ENCODE results near the gene TPD52L2.
"Not testable (repeated sequence)": the region's sequence is repeated elsewhere in the genome, so short reads cannot be mapped to it uniquely, and the experiment has no call there.

TPD52L2 gene

DNA sequence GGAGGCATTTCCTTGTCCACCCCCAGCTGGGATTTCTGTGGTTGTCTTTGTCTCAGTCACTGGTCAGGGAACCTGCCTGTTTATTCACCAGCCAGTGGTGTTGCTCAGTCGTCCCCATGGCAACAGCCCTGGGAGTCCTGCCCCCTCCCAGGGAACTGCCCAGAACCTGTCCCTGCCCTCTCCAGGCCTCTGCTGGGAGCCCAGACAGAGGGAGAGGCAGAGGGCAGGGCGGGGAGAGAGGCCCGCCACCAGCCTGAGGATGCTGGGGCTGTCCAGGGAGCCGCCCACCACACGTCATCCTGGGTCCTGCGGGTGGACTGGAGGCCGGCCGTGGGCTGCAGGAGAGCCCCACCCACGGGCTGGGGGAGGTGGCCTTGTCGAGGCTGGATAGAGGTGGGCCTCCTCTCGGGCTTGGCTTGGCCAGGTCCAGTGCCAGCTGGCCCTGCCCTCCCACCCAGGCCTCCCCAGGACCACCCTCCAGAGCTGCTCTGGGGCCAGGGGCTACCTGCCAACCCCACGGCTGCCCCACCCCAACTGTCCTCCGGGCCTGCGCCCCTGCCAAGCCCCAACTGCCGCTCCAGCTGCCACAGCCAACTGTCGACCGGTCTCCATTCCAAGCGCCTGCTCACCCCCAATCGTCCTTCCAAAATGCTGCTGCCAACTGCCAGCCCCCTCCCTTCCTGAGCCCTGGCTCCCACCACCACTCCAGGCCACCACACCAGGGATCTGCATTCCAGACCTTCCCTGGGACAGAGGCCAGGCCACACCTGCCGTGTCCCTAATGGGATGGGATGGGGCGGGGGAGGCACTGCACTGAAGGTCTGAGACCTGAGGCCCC lies 29.8 kb upstream of the TPD52L2 start:
- no peak for DNase-seq (ENCODE audit: low read depth in 2 of 2)

DNA sequence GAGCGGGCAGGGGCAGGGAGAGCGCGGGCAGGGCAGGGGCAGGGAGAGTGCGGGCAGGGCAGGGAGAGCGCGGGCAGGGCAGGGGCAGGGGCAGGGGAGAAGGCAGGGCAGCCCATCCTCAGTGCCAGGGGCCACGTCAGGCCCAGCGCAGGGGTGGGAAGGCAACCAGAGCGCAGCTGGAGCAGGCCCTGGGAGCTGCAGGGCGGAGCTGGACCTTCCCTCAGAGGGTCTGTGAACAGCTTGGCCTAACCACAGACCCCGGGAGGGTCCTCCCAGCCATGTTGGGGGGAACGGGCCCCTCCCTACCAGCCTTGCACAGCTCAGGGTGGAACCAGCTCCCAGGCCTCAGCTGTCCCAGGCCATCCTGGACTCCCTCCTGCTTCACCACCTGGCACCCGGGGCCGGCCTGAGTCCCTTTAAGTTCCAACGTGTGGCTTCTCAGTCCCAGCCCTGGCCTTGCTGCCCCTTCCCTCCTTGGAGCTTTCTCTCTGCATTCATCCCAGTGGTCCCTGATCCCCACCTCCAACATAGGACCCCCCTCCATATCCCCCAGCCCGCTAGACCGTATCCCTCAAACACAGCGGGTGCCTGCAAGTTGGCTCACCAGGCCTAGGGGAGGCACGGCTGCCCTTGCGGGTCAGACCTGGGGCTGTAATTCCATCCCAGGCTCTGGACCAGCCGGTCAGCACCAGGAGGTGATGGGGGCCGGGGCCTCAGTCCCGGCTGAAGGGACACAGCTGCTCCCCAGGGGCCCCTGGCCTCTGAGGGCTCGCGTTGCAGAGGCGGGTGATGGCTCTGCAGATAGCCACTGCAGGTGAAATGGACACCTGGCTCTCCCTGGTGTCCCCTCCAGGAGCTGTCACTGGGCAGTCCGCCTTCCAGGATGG lies 28.4 kb upstream of the TPD52L2 start:
- DNase-seq (ENCODE audit: low read depth in 2 of 2): no peak

DNA sequence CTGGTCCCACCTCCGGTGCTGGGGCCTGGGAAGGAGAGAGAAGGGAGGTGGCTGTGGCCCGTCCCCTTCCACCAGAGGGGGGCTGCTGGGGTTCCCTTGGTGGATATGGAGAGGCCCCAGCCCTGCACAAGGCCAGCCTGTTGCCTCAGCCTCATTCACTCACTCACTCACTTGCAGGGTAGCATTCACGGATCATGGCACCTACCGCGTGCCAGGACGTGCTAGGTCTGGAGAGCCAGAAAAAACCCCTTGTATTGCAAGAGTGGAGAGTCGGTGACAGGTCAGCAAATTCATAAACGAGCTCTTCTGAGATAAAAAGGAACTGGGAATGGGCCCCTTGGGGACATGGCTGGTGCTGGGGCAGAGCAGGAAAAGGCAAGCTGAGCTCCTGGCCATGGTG lies 27.6 kb upstream of the TPD52L2 start:
- DNase-seq (ENCODE audit: low read depth in 2 of 2): no peak

DNA sequence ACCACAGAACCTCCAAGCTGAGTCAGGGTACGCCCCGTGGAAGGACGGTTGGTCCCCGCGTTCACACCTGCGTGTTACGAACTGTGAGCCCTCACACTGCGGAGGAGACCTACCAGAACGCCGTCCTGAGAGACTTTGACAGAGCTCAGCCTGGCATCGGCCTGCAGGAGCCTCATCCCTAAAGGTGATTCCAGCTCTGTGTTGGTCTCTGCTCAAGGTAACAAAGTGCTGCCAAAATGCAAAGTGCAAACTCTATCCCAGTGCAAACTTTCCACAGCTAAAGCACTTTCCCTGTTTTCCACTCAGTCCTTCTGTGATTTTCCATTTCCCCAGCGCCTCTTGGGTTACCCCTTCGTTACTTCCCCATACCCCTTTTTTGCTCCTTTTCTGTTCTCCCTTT lies 25.4 kb upstream of the TPD52L2 start:
- no peak for DNase-seq (ENCODE audit: low read depth in 2 of 2)

DNA sequence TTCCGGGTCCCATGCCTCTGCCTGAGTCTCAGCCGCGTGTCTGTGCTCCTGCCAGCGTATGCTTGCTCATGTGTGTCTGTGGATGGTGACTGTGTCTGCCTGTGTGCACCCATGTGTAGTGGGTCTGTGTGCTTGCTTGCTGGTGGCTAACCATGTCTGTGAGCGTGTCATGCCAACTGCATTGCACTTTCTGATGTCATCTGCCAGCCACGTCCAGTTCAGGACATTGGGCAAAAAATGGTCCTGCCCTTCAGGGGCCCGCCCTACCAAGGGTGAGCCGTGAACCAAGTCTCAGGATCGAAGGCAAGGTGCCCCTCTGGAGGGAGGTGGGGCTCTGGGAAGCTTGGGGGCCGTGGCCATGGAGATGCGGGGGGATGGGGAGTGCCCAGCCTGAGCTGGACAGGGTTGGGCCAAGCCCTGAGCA lies 24.7 kb upstream of the TPD52L2 start:
- no peak for DNase-seq (ENCODE audit: low read depth in 2 of 2)

DNA sequence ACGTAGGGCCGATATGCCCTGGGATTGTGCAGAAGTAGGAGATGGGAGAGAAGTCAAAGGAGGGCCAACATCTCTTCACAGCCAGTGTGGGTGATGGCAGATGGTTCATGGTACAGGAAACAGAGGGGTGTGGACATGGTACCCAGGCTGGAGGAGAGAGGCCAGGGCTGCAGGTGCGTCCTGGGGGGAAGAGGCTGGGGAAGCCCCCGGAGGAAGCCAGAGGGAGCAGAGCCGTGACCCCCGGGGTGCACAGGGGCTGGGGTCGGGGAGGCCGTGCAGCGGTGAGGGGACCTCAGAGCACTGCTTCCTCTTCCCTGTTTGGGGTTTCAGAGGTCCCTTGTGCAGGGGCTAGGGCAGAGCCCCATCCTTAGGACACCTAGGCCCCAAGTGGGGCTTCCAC lies 22.8 kb upstream of the TPD52L2 start:
- no peak for DNase-seq (ENCODE audit: low read depth in 2 of 2)

DNA sequence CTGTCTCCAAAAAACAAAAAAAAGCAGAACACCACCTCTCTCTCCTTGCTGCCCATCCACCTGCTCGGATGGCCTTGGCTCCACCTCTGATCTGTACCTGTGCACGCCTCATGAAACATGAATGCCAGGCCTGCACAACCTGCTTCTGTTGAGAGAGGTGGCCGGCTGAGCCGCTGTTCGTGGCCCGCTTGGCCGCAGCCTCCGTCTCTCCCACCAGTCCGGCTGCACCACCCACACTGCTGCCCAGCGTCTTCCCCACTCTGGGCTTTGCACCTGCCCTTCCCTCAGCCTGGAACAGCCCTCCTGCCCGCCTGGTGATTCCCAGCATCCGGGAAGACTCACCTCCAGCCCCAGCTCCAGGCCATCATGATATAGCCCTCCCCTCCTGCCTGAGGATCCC lies 21.8 kb upstream of the TPD52L2 start:
- DNase-seq (ENCODE audit: low read depth in 2 of 2): no peak

DNA sequence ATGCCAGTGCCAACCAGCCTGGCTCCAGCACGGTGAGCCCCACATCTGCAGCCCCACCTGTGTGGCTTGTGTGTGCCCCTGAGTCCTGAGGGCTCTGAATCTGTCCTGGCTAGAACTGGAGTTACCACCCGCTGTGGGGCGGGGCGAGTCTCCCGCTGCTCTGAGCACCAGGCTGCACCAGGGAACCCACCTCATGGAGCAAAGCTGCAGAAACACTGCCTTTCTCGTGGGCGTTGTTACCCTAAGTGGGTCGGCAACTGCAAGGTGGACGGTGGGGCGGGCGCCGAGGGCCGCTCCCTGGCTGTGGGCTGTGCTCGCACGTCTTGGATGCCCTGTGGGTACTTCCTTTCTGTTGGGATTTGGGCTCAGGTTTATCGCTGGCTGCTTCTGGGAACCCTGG lies 21.3 kb upstream of the TPD52L2 start:
- DNase-seq (ENCODE audit: low read depth in 2 of 2): no peak

DNA sequence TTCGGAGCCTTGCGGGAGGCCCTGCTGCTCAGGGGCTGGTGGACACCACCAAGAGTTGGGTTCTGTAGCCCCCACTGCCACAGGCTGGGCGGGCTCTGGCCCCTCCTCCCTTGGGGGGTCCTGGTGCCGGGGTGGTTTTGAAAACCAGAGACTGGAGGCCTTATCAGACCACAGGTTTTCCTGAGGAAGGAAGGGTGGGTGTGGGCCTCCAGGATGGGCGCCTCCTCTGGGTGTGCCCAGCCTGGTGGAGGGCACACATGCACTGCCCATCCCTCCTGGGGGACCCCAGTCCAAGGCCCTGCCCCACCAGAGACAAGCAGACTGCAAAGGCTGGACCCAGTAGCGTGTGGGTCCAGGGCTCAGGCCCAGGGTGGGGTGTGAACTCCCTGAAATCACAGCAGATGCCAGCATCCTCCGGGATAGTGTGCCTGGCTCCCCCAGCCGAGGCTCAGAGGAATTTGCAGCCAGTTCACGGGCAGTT lies 20.5 kb upstream of the TPD52L2 start:
- DNase-seq (ENCODE audit: low read depth in 2 of 2): no peak

DNA sequence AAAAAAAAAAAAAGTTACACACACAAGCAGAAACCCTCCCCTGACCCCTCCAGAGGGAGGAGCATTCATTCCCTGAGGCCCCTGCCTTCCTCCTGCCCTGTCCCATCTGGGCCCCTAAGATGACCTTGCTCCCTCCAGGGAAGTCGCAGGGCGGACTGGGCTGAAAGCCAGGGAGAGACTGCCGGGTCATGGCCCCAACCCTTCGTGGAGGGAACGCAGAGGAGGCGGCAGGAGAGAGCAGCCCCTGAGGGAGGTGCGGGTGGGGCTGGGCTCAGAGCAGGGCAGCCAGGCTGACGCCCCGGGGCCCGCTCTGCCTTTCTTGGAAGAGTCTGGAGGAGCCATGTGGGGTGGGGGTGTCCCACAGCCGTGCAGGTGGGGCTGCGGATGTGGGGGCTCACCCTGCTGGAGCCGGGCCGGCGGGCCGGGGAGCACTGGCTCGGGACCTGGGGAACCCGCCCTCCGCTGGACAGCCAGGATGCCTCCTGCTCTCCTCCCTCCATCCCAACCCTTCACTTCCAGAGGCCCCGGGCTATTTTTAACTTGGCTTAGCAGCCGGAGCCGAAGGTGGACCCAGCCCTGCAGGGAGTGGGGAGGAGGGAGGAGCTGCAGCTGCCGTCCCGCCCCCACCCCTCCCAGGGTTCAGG lies 18.8 kb upstream of the TPD52L2 start:
- no peak for DNase-seq (ENCODE audit: low read depth in 2 of 2)

DNA sequence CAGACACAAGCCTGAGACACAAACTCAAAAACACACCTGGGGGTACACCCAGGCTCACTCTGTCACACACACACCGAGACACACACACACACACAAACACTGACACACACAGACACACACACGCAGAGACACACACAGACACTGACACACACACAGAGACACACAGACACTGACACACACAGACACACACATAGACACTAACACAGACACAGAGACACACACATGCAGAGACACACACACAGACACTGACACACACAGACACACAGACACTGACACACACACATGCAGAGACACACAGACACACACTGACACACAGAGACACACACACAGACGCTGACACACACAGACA lies 18.2 kb upstream of the TPD52L2 start:
- no peak for DNase-seq (ENCODE audit: low read depth in 2 of 2)

DNA sequence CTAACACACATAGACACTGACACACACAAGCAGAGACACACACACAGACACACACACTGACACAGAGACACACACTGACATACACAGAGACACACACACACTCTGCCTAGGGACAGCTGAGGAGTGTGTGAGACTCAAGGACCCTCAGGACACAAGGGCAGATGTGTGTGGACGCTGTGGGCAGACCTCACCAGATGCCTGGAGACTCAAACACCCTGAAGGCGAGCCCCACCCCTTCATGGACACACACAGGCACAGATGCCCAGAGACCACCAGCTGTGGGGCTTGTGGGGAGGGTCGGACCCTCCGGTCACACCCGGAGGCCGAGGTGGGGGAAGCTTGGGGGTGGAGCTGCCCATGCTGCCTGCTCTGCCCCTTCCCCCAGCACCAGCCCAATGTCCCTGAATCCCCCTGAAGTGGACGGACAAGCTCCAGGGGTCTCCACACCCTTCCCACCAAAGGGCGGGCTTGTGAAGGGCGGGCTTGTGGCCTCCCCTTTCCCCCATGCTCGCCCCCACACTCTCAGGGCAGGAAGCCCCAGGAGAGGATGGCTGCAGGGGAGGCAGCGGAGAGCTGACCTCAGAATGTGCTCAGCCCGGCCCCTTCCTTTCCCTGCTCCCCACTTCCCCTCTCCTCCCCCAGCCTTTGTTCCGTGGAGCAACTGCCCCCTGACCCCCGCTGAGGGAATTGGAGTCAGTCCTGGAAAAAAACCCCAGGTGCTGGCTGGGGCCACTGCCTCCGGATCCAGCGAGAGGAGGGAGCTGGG lies 17.6 kb upstream of the TPD52L2 start:
- no peak for DNase-seq (ENCODE audit: low read depth in 2 of 2)

DNA sequence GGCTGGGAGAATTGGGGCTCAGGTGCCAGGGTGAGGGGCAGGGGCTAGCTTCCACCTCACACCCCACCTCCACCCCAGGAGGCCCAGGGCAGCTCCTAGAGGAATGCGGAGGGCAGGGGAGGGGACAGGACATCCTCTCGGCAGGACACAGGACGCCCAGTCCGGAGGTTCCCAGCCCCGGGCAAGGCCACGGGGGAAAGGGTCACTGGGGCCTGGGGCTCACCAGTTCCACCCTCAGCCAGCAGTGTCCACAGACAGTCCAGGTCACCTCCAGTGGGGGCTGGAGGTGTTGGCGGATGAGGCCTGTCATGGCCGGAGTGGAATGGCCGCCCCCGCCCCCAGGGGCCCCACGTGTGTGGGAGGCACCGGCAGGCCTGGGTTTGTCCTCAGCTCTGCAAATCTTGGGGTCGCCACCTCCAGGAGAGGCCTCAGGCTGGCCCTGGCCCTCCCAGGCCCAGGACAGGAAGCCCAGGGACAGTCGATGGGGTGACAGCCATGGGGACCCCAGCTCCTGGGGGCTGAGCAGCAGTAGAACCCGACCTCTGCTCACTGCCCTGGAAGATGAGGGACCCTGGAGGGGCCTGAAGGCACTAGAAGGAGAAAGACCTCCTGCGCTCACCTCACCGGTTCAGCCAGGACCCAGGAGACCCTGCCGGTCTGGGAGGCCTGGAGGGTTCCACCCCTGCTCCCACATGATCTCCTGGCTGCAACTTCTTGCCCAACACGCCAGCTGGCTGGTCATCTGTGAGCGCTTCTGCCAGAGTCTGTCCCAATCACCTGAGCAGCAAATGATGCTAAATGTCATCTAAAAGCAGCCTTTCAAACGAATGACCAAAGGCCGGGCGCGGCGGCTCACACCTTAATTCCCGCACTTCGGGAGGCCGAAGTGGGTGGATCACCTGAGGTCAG lies 16.8 kb upstream of the TPD52L2 start:
- no peak for DNase-seq (ENCODE audit: low read depth in 2 of 2)

DNA sequence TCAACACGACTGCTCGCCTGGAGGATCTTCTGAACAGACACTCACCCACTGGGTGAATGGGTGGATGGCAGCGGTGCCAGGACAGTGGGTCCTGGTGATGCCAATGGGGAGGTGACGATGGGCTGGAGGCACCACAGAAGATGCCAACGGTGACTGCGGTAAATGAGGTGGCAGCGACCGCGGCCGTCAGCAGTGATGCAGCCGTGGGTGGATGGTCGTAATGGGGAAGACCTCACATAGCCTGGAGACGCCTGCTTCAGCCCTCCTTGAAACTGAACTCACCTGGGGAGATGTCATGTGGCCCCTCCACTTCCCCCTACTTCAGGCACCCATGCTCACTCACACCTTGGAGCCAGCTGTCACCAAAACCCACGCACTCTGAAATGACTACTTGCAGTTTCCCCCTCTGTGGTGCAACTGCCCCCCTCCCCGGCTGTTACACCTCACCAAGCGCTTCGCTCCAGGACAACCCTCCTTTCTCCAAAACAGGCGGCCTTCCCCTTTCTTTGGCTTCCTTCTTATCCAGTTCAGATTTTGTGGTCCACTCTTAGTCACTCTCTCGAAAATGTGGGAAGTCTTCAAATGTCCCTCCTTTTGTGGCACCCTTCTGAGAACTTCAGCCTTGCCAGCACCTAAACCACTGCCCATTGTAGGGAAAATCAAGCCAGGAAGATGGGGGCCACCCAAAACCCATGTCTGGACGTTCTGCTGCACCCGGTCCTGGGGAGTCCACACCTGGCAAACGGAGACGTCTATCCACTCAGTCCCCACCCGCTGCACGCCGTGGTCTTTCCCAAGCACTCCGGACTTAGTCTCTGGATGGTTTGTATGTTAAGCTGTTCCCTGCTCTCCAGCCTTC lies 14.2 kb upstream of the TPD52L2 start:
- peak; percentile 62 to 63 for DNase-seq (ENCODE audit: low read depth in 2 of 2)

DNA sequence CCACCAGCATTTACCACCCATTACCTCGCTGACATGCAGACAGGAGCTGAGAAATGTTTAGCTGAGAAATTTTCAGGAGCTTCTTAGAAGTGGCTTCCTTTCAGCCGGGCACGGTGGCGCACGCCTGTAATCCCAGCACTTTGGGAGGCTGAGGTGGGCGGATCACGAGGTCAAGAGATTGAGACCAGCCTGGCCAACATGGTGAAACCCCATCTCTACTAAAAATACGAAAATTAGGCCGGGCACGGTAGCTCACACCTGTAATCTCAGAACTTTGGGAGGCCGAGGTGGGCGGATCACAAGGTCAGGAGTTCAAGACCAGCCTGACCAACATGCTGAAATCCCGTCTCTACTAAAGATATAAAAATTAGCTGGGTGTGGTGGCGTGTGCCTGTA lies 13.5 kb upstream of the TPD52L2 start:
- not testable (repeated sequence) for DNase-seq (ENCODE audit: low read depth in 2 of 2)

DNA sequence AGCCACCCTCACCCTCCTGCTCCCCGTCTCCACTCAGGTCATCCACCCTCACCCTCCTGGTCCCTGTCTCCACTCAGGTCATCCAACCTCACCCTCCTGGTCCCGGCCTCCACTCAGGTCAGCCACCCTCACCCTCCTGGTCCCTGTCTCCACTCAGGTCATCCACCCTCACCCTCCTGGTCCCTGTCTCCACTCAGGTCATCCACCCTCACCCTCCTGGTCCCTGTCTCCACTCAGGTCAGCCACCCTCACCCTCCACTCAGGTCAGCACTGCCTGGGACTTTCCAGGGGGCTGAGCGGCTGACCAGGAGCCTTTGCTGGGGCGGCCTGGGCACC lies 11.4 kb upstream of the TPD52L2 start:
- not testable (repeated sequence) for DNase-seq (ENCODE audit: low read depth in 2 of 2)

DNA sequence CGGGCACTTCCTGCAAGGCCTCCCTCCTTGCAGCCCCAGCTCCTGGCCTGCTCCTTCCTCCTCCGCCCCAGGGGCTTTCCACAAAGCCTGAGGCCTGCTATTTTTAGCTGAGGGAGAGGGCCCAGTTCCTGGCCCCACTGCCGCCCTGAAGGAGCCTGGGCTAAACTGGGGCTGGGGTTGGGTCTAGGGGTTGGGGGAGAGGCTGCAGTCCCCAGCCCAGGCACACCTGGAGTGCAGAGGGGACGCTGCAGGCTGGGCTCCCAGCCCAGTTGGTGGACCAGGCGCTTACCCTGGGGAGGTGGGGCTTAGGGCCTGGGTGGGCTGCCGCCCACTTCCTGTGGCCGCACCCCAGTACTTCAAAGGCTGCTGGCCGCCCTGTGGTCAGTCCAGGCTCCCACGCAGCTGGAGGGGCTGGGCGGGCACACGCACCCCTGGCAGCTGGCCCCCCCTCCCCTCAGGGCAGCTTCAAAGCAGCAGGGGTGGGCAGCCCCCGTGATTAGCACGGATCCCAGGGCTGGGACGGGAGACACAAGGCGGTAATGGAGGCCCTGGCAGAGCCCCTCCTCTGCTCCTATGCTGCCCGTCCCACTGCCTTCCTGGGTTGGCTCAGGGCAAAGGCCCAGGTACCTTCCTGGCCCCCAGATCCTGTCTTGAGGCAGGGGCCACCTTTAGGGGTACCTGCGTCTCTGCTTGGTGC lies 10.9 kb upstream of the TPD52L2 start:
- no peak for DNase-seq (ENCODE audit: low read depth in 2 of 2)

DNA sequence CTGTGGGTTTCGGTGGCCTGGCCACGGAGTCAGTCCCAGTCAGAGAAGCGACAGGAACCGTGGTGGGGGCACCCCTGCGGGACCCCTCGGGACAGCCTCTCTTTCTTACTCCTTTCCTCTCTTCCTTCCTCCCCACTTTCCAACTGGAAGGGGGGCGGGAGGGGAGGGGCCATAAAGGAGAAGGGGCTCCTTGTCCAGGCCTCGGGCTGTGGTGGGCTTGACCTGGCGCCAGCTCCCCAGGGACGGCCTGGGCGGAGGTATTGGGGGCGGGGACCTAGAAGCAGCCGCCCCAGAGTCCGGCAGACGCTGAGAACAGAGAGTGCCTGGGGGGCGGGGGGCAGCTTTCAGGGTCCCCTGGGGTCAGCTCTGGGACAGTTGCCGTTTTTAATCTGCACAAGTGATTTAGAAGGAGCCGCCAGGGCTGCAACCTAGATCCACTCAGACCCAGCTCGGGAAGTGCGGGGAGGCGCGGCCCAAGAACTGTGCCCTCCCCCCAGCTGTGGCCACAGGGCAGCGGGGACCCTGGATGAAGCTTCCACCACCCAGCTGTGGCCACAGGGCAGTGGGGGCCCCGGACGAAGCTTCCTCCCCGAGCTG lies 10.2 kb upstream of the TPD52L2 start:
- DNase-seq (ENCODE audit: low read depth in 2 of 2): no peak
